Embryonic facial prominence (tissue), 1 donor: ENCODE results near the gene CAV1.
A peak's percentile ranks its signal among the peaks of the same experiment; 100 is the strongest.

Experiments
- DNase-seq: peaks from one replicate; pipeline ENCODE4 v3.0.0-alpha.2; 2016; ENCODE audit errors: extremely low spot score

CAV1 gene

GRCh38 chr7:116505278-116505677 lies 19.6 kb upstream of the CAV1 start:
- no peak for DNase-seq

GRCh38 chr7:116505823-116506222 lies 19.0 kb upstream of the CAV1 start:
- DNase-seq, result no peak

- no peak for DNase-seq
Measured at GRCh38 chr7:116509982-116510579, 14.8 kb upstream of the CAV1 start.

- DNase-seq, result no peak
Measured at GRCh38 chr7:116510795-116511194, 14.0 kb upstream of the CAV1 start.

- no peak for DNase-seq
Measured at GRCh38 chr7:116511552-116512519, 13.0 kb upstream of the CAV1 start.

GRCh38 chr7:116512520-116513188 lies 12.2 kb upstream of the CAV1 start:
- DNase-seq, result no peak

GRCh38 chr7:116515584-116515983 lies 9.3 kb upstream of the CAV1 start:
- no peak for DNase-seq

- no peak for DNase-seq
Measured at GRCh38 chr7:116516324-116516723, 8.5 kb upstream of the CAV1 start.

- no peak for DNase-seq
Measured at GRCh38 chr7:116517626-116518025, 7.2 kb upstream of the CAV1 start.

- DNase-seq, result no peak
Measured at GRCh38 chr7:116518961-116519360, 5.9 kb upstream of the CAV1 start.

- DNase-seq, result no peak
Measured at GRCh38 chr7:116521046-116521664, 3.7 kb upstream of the CAV1 start.

GRCh38 chr7:116522247-116522646 lies 2.6 kb upstream of the CAV1 start:
- DNase-seq, result no peak

- DNase-seq, result no peak
Measured at GRCh38 chr7:116524221-116524608, 621 bp upstream of the CAV1 start.

- DNase-seq, result no peak
Measured at GRCh38 chr7:116525298-116525912, 569 bp downstream of the CAV1 start.

GRCh38 chr7:116525913-116526861 lies 1.4 kb downstream of the CAV1 start:
- DNase-seq, result peak; percentile 30

GRCh38 chr7:116526897-116527296 lies 2.1 kb downstream of the CAV1 start:
- no peak for DNase-seq

- DNase-seq, result no peak
Measured at GRCh38 chr7:116527521-116527920, 2.7 kb downstream of the CAV1 start.

GRCh38 chr7:116528008-116528789 lies 3.4 kb downstream of the CAV1 start:
- no peak for DNase-seq

GRCh38 chr7:116529250-116529649 lies 4.4 kb downstream of the CAV1 start:
- no peak for DNase-seq
